ENCODE measurements around the gene HBA1.
"Not testable (repeated sequence)": the region's sequence is repeated elsewhere in the genome, so short reads cannot be mapped to it uniquely, and the experiment has no call there.

Gene HBA1

GRCh38 chr16:175011-175949, 1.2 kb upstream of the HBA1 start:
- no peak for DNase-seq (ENCODE audit: low read depth, low spot score)

- DNase-seq (ENCODE audit: low read depth, low spot score), result not testable (repeated sequence)
Measured at GRCh38 chr16:176006-176405, 474 bp upstream of the HBA1 start.

DNA sequence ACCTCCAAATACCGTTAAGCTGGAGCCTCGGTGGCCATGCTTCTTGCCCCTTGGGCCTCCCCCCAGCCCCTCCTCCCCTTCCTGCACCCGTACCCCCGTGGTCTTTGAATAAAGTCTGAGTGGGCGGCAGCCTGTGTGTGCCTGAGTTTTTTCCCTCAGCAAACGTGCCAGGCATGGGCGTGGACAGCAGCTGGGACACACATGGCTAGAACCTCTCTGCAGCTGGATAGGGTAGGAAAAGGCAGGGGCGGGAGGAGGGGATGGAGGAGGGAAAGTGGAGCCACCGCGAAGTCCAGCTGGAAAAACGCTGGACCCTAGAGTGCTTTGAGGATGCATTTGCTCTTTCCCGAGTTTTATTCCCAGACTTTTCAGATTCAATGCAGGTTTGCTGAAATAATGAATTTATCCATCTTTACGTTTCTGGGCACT, 928 bp downstream of the HBA1 start:
- DNase-seq (ENCODE audit: low read depth, low spot score), result no peak

DNA sequence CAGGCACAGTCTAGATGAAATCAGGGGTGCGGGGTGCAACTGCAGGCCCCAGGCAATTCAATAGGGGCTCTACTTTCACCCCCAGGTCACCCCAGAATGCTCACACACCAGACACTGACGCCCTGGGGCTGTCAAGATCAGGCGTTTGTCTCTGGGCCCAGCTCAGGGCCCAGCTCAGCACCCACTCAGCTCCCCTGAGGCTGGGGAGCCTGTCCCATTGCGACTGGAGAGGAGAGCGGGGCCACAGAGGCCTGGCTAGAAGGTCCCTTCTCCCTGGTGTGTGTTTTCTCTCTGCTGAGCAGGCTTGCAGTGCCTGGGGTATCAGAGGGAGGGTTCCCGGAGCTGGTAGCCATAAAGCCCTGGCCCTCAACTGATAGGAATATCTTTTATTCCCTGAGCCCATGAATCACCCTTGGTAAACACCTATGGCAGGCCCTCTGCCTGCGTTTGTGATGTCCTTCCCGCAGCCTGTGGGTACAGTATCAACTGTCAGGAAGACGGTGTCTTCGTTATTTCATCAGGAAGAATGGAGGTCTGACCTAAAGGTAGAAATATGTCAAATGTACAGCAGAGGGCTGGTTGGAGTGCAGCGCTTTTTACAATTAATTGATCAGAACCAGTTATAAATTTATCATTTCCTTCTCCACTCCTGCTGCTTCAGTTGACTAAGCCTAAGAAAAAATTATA, 1.6 kb downstream of the HBA1 start:
- DNase-seq (ENCODE audit: low read depth, low spot score), result no peak

DNA sequence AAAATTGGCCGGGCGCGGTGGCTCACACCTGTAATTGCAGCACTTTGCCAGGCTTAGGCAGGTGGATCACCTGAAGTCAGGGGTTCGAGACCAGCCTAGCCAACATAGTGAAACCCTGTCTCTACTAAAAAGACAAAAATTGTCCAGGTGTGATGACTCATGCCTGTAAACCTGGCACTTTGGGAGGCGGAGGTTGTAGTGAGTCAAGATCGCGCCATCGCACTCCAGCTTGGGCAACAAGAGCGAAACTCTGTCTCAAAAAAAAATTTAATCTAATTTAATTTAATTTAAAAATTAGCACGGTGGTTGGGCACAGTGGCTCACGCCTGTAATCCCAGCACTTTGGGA, 2.2 kb downstream of the HBA1 start:
- DNase-seq (ENCODE audit: low read depth, low spot score), result no peak

- no peak for DNase-seq (ENCODE audit: low read depth, low spot score)
Measured at GRCh38 chr16:179211-180092, 3.0 kb downstream of the HBA1 start.

- no peak for DNase-seq (ENCODE audit: low read depth, low spot score)
Measured at GRCh38 chr16:180101-180675, 3.7 kb downstream of the HBA1 start, which contains the start of gene HBQ1. HBQ1 (plus strand) TSS chr16:180459; CDS start chr16:180487, 28 bp downstream.

DNA sequence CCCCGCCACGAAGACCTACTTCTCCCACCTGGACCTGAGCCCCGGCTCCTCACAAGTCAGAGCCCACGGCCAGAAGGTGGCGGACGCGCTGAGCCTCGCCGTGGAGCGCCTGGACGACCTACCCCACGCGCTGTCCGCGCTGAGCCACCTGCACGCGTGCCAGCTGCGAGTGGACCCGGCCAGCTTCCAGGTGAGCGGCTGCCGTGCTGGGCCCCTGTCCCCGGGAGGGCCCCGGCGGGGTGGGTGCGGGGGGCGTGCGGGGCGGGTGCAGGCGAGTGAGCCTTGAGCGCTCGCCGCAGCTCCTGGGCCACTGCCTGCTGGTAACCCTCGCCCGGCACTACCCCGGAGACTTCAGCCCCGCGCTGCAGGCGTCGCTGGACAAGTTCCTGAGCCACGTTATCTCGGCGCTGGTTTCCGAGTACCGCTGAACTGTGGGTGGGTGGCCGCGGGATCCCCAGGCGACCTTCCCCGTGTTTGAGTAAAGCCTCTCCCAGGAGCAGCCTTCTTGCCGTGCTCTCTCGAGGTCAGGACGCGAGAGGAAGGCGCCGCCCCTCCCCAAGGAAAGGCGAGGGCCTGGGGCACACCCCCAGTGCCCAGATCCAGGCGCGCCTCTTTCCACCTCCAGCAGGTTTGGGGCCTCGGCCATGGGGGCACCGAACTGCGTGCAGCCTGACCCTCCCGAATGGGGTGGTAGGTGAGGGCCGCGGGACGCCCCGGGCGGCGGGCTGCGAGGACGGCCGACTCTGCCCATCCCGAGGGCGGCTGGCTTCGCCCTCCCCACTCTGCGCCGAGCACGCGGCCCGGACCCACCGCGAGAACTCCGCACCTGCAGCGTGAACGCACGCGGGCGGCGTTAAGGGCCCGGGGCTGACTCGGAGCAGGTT, 4.4 kb downstream of the HBA1 start:
- DNase-seq (ENCODE audit: low read depth, low spot score), result no peak

DNA sequence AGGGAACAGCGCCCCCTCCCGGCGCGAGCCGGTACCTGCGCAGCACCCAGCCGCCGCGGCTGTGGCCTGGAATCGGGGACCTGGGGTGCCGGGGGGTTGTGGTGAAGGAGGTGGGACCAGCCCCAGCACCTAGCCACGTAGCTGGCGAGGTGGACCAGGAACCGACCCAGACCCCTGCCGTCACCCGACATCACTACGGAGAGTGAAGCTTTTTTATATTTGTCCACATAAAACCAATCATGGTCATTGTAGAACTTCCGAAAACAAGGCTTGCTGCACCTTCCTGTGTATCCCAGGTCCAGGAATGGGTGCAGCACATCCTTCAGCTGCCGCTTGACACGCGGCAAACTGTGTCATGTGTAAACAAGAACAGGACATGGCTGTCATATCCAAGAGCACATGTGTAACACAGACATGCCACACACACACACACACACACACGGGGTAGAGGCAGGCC, 5.1 kb downstream of the HBA1 start:
- DNase-seq (ENCODE audit: low read depth, low spot score), result peak; percentile 63

DNA sequence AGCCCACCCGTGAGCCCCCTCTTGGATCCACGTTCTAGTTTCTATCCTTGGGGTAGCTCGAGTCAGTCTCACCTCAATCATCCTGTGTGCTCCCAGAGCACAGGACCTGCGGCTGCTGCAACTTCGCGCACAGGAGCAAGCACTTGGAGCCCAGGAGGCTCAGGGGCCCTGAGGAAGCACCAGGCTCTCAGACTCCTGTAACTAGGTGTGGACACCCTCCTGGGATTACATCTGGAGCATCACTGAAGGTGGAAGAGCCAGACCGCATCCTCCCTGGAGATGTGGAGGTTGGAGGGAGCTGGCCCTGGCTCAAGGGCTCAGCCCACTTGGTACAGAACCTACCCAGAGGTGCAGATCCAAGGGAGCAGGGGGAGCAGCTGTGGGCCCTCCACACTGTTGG, 6.5 kb downstream of the HBA1 start:
- no peak for DNase-seq (ENCODE audit: low read depth, low spot score)

GRCh38 chr16:185213-185612, 8.7 kb downstream of the HBA1 start:
- DNase-seq (ENCODE audit: low read depth, low spot score), result no peak

DNA sequence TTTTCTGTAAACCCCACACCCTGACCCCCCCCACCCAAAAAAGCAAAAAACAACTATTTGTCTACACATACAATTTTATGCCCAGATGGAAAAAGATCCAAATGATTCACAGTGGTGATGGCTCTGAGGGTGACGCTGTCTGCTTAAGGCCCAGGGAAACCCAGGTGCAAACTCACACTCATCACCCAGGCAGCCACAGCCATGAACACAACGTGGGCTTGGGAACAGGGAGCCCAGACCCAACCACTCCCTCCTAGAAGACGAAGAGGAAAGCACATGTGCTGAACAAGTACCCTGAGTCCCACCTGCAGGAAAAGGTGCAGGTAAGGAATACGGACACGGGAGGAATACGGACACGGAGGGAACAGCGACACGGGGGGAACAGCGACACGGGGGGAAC, 9.2 kb downstream of the HBA1 start:
- no peak for DNase-seq (ENCODE audit: low read depth, low spot score)

- DNase-seq (ENCODE audit: low read depth, low spot score), result no peak
Measured at GRCh38 chr16:187330-187729, 10.8 kb downstream of the HBA1 start.

GRCh38 chr16:188674-189073, 12.2 kb downstream of the HBA1 start:
- no peak for DNase-seq (ENCODE audit: low read depth, low spot score)

GRCh38 chr16:189604-190186, 13.2 kb downstream of the HBA1 start:
- no peak for DNase-seq (ENCODE audit: low read depth, low spot score)

DNA sequence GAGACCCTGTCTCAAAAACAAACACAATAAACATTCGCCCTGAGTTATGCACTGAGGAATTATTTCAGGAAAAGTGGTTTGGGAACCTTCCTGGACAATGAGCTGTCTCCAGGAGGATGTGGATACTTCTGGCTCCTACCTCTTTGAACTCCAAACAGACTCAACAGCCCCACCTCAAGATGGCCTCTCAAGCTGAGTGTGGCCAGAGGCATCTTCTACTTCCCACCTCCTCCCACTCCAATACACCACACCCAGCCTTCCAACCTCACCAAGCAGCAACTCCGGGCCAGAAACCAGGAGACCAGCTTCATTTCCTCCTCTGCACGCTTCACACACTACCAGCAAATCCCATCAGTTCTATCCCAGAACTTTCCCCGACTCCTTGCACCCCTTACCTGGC, 15.4 kb downstream of the HBA1 start:
- DNase-seq (ENCODE audit: low read depth, low spot score), result no peak

- DNase-seq (ENCODE audit: low read depth, low spot score), result no peak
Measured at GRCh38 chr16:192686-193085, 16.2 kb downstream of the HBA1 start.

DNA sequence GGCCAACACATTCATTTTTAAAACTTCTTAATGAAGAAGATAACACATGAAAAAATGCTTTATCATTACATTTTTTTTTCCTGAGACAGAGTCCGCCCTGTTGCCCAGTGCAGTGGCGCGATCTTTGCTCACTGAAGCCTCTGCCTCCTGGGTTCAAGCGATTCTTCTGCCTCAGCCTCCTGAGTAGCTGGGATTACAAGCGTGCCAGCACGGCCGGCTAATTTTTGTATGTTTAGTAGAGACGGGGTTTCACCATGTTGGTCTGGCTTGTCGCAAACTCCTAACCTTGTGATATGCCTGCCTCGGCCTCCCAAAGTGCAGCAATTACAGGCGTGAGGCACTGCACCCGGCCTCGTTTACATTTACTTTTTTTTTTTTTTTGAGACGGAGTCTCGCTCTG, 17.0 kb downstream of the HBA1 start:
- no peak for DNase-seq (ENCODE audit: low read depth, low spot score)

- DNase-seq (ENCODE audit: low read depth, low spot score), result no peak
Measured at GRCh38 chr16:194516-194915, 18.0 kb downstream of the HBA1 start.

- no peak for DNase-seq (ENCODE audit: low read depth, low spot score)
Measured at GRCh38 chr16:200388-200787, 23.9 kb downstream of the HBA1 start.

Measured in activated CD4-positive, CD25-positive, alpha-beta regulatory T cell treated with anti-CD3 and anti-CD28 coated beads, Interleukin-2, amount 50 U/mL, for 16 hours (primary cell).